ENCODE results near the gene USP6. TPM values are rescaled to one million over a fixed set of nuclear protein-coding genes. Genes with fewer than 3 reads are reported as not detected.
"Not testable (repeated sequence)": the region's sequence is repeated elsewhere in the genome, so short reads cannot be mapped to it uniquely, and the experiment has no call there.

The USP6 gene
- total and polyA plus RNA-seq, 2 of the 13 experiments (the other 11 are each of a cell fraction or from before 2014, with no cell fraction given) = 0.04 TPM; not detected in 1

- TF ChIP-seq ZNF136 (CRISPR knock-in tag; IDR thresholded peaks at IDR 0.05; ENCODE audit: low read depth) = no peak
Observed at GRCh38 chr17:5128905-5129535, 13.2 kb downstream of the USP6 start (continued).

- H3K27me3 ChIP-seq (ENCODE audit: control insufficient read depth in 1 of 2, insufficient read depth in 2 of 2, low read length in 2 of 2) = peaks cover 2 to 19% of the 10 kb centered on the region in 2 experiments; a peak in 4 of 5 replicates
- ATAC-seq = not testable (repeated sequence)
Observed at GRCh38 chr17:5129770-5130169, 13.9 kb downstream of the USP6 start.

GRCh38 chr17:5130261-5130660, 14.4 kb downstream of the USP6 start:
- H3K79me2 ChIP-seq (ENCODE audit: insufficient read depth, low read length); H3K9me3 ChIP-seq (ENCODE audit: low read length); CTCF ChIA-PET (ENCODE audit: low intra/inter-chr PET ratio, low total read pairs); H3K9ac ChIP-seq (ENCODE audit: insufficient read depth, low read depth, low read length); H3K4me1 ChIP-seq (ENCODE audit: insufficient read depth, low read length); POLR2A ChIA-PET; BruUV-seq (replicated peaks); in situ Hi-C loops (cut with HindIII; ENCODE audit: extremely low pct_ligation_motif_present, low pct_unique_long_range_greater_than_20kb); H3K4me2 ChIP-seq (ENCODE audit: low read depth, low read length); H4K20me1 ChIP-seq (ENCODE audit: insufficient read depth, low read length); ATAC-seq; intact Hi-C loops (cut with micrococcal nuclease; ENCODE audit: unreplicated experiment); H2AFZ ChIP-seq (ENCODE audit: low read length); H3K4me3 ChIP-seq (replicated peaks in 1 of 3; ENCODE audit: insufficient read depth in 1 of 3, low read depth in 2 of 3, low read length in 3 of 3); H3K27ac ChIP-seq (ENCODE audit: extremely low read length, insufficient read depth, low read length); H3K36me3 ChIP-seq (replicated peaks in 1 of 2; ENCODE audit: control insufficient read depth in 1 of 2, insufficient read depth in 2 of 2, low read length in 2 of 2); DNase-seq (ENCODE audit: low spot score); FAIRE-seq: not testable (repeated sequence)
- WGBS (ENCODE audit: low lambda C conversion rate) = 65% methylated on average over 8 of the region's 10 CpGs
- peaks cover 2 to 19% of the 10 kb centered on the region in 2 experiments; a peak in 4 of 5 replicates for H3K27me3 ChIP-seq (ENCODE audit: control insufficient read depth in 1 of 2, insufficient read depth in 2 of 2, low read length in 2 of 2)

More at GRCh38 chr17:5129770-5130169, 13.9 kb downstream of the USP6 start:
- in situ Hi-C loops (cut with HindIII; ENCODE audit: extremely low pct_ligation_motif_present, low pct_unique_long_range_greater_than_20kb); CTCF ChIA-PET (ENCODE audit: low intra/inter-chr PET ratio, low total read pairs); H4K20me1 ChIP-seq (ENCODE audit: insufficient read depth, low read length); H3K9ac ChIP-seq (ENCODE audit: insufficient read depth, low read depth, low read length); H3K79me2 ChIP-seq (ENCODE audit: insufficient read depth, low read length); intact Hi-C loops (cut with micrococcal nuclease; ENCODE audit: unreplicated experiment); H3K36me3 ChIP-seq (replicated peaks in 1 of 2; ENCODE audit: control insufficient read depth in 1 of 2, insufficient read depth in 2 of 2, low read length in 2 of 2); H3K9me3 ChIP-seq (ENCODE audit: low read length); H2AFZ ChIP-seq (ENCODE audit: low read length); H3K4me3 ChIP-seq (replicated peaks in 1 of 3; ENCODE audit: insufficient read depth in 1 of 3, low read depth in 2 of 3, low read length in 3 of 3); FAIRE-seq; POLR2A ChIA-PET; H3K4me1 ChIP-seq (ENCODE audit: insufficient read depth, low read length); H3K4me2 ChIP-seq (ENCODE audit: low read depth, low read length); DNase-seq (ENCODE audit: low spot score); BruUV-seq (replicated peaks); H3K27ac ChIP-seq (ENCODE audit: extremely low read length, insufficient read depth, low read length): not testable (repeated sequence)
- 65% methylated on average over 3 of the region's 8 CpGs for WGBS (ENCODE audit: low lambda C conversion rate)

GRCh38 chr17:5130687-5131086, 14.9 kb downstream of the USP6 start:
- H4K20me1 ChIP-seq (ENCODE audit: insufficient read depth, low read length); H3K79me2 ChIP-seq (ENCODE audit: insufficient read depth, low read length); BruUV-seq (replicated peaks); H3K9ac ChIP-seq (ENCODE audit: insufficient read depth, low read depth, low read length); H2AFZ ChIP-seq (ENCODE audit: low read length); ATAC-seq; H3K27ac ChIP-seq (ENCODE audit: extremely low read length, insufficient read depth, low read length); H3K4me2 ChIP-seq (ENCODE audit: low read depth, low read length); H3K4me3 ChIP-seq (replicated peaks in 1 of 3; ENCODE audit: insufficient read depth in 1 of 3, low read depth in 2 of 3, low read length in 3 of 3); in situ Hi-C loops (cut with HindIII; ENCODE audit: extremely low pct_ligation_motif_present, low pct_unique_long_range_greater_than_20kb); H3K9me3 ChIP-seq (ENCODE audit: low read length); FAIRE-seq; H3K36me3 ChIP-seq (replicated peaks in 1 of 2; ENCODE audit: control insufficient read depth in 1 of 2, insufficient read depth in 2 of 2, low read length in 2 of 2); CTCF ChIA-PET (ENCODE audit: low intra/inter-chr PET ratio, low total read pairs); intact Hi-C loops (cut with micrococcal nuclease; ENCODE audit: unreplicated experiment); H3K4me1 ChIP-seq (ENCODE audit: insufficient read depth, low read length); DNase-seq (ENCODE audit: low spot score); POLR2A ChIA-PET: not testable (repeated sequence)
- H3K27me3 ChIP-seq (ENCODE audit: control insufficient read depth in 1 of 2, insufficient read depth in 2 of 2, low read length in 2 of 2) = peaks cover 2 to 19% of the 10 kb centered on the region in 2 experiments; a peak in 4 of 5 replicates
- 20% methylated on average over 2 of the region's 5 CpGs for WGBS (ENCODE audit: low lambda C conversion rate)

Data from HepG2 (cell line).